CD1c-positive myeloid dendritic cell (primary cell): ENCODE measurements around the gene GTF2E1.
"Not testable (repeated sequence)": the region's sequence is repeated elsewhere in the genome, so short reads cannot be mapped to it uniquely, and the experiment has no call there.

Experiments
- DNase-seq: peaks from one replicate; pipeline ENCODE4 v3.0.0-alpha.2; 2016; ENCODE audit errors: extremely low spot score

The GTF2E1 gene

GRCh38 chr3:120753810-120754209 is 11.3 kb downstream of the GTF2E1 start:
- no peak for DNase-seq

GRCh38 chr3:120756061-120756460 is 13.5 kb downstream of the GTF2E1 start:
- DNase-seq, result peak; percentile 22

GRCh38 chr3:120758551-120758950 is 16.0 kb downstream of the GTF2E1 start:
- DNase-seq, result not testable (repeated sequence)

- DNase-seq, result no peak
These were observed 20.1 kb downstream of the GTF2E1 start for GRCh38 chr3:120762615-120763014.

- no peak for DNase-seq
These were observed 21.1 kb downstream of the GTF2E1 start for GRCh38 chr3:120763601-120764000.

GRCh38 chr3:120764206-120764605 is 21.7 kb downstream of the GTF2E1 start:
- DNase-seq, result no peak

GRCh38 chr3:120765830-120766493 is 23.4 kb downstream of the GTF2E1 start:
- DNase-seq, result no peak

GRCh38 chr3:120766576-120766975 is 24.0 kb downstream of the GTF2E1 start:
- DNase-seq, result no peak

GRCh38 chr3:120767106-120767505 is 24.6 kb downstream of the GTF2E1 start:
- DNase-seq, result no peak

- no peak for DNase-seq
These were observed 26.9 kb downstream of the GTF2E1 start for GRCh38 chr3:120769436-120769835.

- DNase-seq, result no peak
These were observed 28.3 kb downstream of the GTF2E1 start for GRCh38 chr3:120770891-120771290.

GRCh38 chr3:120772081-120772480 is 29.5 kb downstream of the GTF2E1 start:
- no peak for DNase-seq

GRCh38 chr3:120773932-120774331 is 31.4 kb downstream of the GTF2E1 start:
- no peak for DNase-seq

- peak; percentile 42 for DNase-seq
These were observed 32.9 kb downstream of the GTF2E1 start for GRCh38 chr3:120775411-120775810.

- peak; percentile 47 for DNase-seq
These were observed 36.2 kb downstream of the GTF2E1 start for GRCh38 chr3:120778776-120779175.

GRCh38 chr3:120780977-120781376 is 38.4 kb downstream of the GTF2E1 start:
- peak; percentile 93 for DNase-seq

- not testable (repeated sequence) for DNase-seq
These were observed 43.3 kb downstream of the GTF2E1 start for GRCh38 chr3:120785832-120786231.

- no peak for DNase-seq
These were observed 48.5 kb downstream of the GTF2E1 start for GRCh38 chr3:120791010-120791409.

GRCh38 chr3:120791913-120792312 is 49.4 kb downstream of the GTF2E1 start:
- DNase-seq, result no peak

GRCh38 chr3:120793601-120794000 is 51.1 kb downstream of the GTF2E1 start:
- DNase-seq, result no peak

- DNase-seq, result peak; percentile 83
These were observed 52.6 kb downstream of the GTF2E1 start for GRCh38 chr3:120795017-120795648.

- no peak for DNase-seq
These were observed 53.4 kb downstream of the GTF2E1 start for GRCh38 chr3:120795959-120796358.

- DNase-seq, result no peak
These were observed 54.4 kb downstream of the GTF2E1 start for GRCh38 chr3:120796976-120797375.

GRCh38 chr3:120797857-120798256 is 55.3 kb downstream of the GTF2E1 start:
- no peak for DNase-seq
